OCI-LY3 (cell line): Measurements from ENCODE around the gene NOTUM.

Experiments used
- H2AFZ ChIP-seq: fragments of 200-600, 300-600 bp; shearing (Covaris generic); 2 replicates; pipeline ENCODE4 v1.6.0; 2014; ENCODE audit warnings: antibody characterized with exemption, low read depth, low read length
- H3K27ac ChIP-seq: fragments of 200-600, 300-600 bp; sonication (generic); 2 replicates; pipeline ENCODE4 v1.5.1; 2014; ENCODE audit warnings: mild to moderate bottlenecking, low read length, moderate library complexity, mixed read lengths
- H3K27me3 ChIP-seq: fragments of 200-600, 300-600 bp; sonication (generic); 2 replicates; pipeline ENCODE4 v1.6.1; 2014; ENCODE audit warnings: low read depth, low read length, mixed read lengths
- H3K36me3 ChIP-seq: fragments of 200-600, 300-600 bp; sonication (generic); replicated peaks from 2 replicates; pipeline ENCODE3; 2014; ENCODE audit warnings: low read depth, low read length, mixed read lengths
- H3K4me1 ChIP-seq: fragments of 300-600, 200-600 bp; sonication (generic); 2 replicates; pipeline ENCODE4 v1.6.1; 2014; ENCODE audit warnings: low read length, mixed read lengths
- H3K4me2 ChIP-seq: fragments of 200-600, 300-600 bp; sonication (generic); 2 replicates; pipeline ENCODE4 v1.6.1; 2014; ENCODE audit warnings: low read length, mixed read lengths
- H3K4me3 ChIP-seq: fragments of 300-600, 200-600 bp; sonication (generic); 2 replicates; pipeline ENCODE4 v1.5.1; 2014; ENCODE audit warnings: antibody characterized with exemption, mild to moderate bottlenecking, low read length, moderate library complexity
- H3K79me2 ChIP-seq: fragments of 300-600, 200-600 bp; shearing (Covaris generic); 2 replicates; pipeline ENCODE4 v1.6.1; 2014; ENCODE audit warnings: mild to moderate bottlenecking, low read length, mixed read lengths
- H3K9ac ChIP-seq: fragments of 300-600, 200-600 bp; shearing (Covaris generic); 2 replicates; pipeline ENCODE4 v1.6.0; 2014; ENCODE audit warnings: mild to moderate bottlenecking, low read length, moderate library complexity
- H3K9me3 ChIP-seq: fragments of 200-600, 300-600 bp; shearing (Covaris generic); 2 replicates; pipeline ENCODE4 v1.6.1; 2014; ENCODE audit warnings: low read length, mixed read lengths; ENCODE audit not compliant: insufficient read depth
- H4K20me1 ChIP-seq: fragments of 200-600, 300-600 bp; sonication (generic); 2 replicates; pipeline ENCODE4 v1.6.1; 2016; ENCODE audit warnings: low read length, mixed read lengths; ENCODE audit not compliant: insufficient read depth
- EZH2phosphoT487 ChIP-seq: fragments of 200-600 bp; shearing (Covaris generic); IDR thresholded peaks from 2 replicates; pipeline ENCODE4 v1.6.1; 2018; ENCODE audit warnings: antibody characterized with exemption, mixed run types, low read depth
- TF ChIP-seq, protein P1 (sequence below): fragments of 200-600, 300-600 bp; sonication (generic); IDR thresholded peaks from 2 replicates; pipeline ENCODE4 v1.5.1; 2014; ENCODE audit warnings: antibody characterized with exemption, low read length, low read depth

The NOTUM gene

DNA sequence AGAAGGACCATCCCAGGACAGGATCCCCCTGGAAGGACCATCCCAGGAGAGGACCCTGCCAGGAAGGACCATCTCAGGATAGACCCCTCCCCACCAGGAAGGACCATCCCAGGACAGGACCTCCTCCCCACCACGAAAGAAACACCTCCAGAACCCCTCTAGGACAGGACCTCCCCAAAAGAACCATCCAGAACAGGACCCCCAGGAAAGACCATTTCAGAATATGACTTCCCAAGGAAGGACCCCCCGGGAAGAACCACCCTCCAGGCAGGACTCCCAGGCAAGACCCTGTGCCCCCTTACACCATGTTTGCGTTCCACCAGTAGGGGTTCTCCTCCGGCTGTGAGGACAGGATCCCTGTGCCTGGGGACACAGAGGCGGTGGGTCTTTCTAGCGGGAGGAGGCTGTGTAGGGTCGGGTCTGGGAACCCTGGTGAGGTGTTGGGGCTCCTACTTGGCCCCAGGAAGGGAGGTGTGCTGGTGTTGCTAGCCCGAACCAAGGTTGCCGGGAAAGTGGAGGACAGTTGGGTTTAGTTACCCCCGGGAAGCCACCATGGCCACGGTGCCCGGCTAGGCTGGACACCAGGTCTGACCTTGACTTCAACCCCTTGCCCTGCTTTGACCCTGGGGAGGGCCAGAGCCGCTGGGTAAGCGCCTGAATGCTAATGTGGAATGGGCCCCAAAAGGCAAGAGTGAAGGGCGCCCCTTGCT is 2.2 kb downstream of the NOTUM start:
- no peak overlapping the region for H3K9ac ChIP-seq
- TF ChIP-seq, protein P1, sequence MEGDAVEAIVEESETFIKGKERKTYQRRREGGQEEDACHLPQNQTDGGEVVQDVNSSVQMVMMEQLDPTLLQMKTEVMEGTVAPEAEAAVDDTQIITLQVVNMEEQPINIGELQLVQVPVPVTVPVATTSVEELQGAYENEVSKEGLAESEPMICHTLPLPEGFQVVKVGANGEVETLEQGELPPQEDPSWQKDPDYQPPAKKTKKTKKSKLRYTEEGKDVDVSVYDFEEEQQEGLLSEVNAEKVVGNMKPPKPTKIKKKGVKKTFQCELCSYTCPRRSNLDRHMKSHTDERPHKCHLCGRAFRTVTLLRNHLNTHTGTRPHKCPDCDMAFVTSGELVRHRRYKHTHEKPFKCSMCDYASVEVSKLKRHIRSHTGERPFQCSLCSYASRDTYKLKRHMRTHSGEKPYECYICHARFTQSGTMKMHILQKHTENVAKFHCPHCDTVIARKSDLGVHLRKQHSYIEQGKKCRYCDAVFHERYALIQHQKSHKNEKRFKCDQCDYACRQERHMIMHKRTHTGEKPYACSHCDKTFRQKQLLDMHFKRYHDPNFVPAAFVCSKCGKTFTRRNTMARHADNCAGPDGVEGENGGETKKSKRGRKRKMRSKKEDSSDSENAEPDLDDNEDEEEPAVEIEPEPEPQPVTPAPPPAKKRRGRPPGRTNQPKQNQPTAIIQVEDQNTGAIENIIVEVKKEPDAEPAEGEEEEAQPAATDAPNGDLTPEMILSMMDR = no peak
- no peak for TF ChIP-seq EZH2phosphoT487
- H3K4me1 ChIP-seq = no peaks in the 10 kb centered on the region
- no peak overlapping the region for H3K4me3 ChIP-seq
- H3K9me3 ChIP-seq = no peaks in the 10 kb centered on the region
- H3K4me2 ChIP-seq = no peak overlapping the region
- no peaks in the 10 kb centered on the region for H3K36me3 ChIP-seq
- H3K27me3 ChIP-seq = no peaks in the 10 kb centered on the region; the same call in 1 of the 2 replicates
- no peaks in the 10 kb centered on the region for H4K20me1 ChIP-seq
- no peak overlapping the region for H2AFZ ChIP-seq
- no peak overlapping the region for H3K27ac ChIP-seq
- no peaks in the 10 kb centered on the region for H3K79me2 ChIP-seq

DNA sequence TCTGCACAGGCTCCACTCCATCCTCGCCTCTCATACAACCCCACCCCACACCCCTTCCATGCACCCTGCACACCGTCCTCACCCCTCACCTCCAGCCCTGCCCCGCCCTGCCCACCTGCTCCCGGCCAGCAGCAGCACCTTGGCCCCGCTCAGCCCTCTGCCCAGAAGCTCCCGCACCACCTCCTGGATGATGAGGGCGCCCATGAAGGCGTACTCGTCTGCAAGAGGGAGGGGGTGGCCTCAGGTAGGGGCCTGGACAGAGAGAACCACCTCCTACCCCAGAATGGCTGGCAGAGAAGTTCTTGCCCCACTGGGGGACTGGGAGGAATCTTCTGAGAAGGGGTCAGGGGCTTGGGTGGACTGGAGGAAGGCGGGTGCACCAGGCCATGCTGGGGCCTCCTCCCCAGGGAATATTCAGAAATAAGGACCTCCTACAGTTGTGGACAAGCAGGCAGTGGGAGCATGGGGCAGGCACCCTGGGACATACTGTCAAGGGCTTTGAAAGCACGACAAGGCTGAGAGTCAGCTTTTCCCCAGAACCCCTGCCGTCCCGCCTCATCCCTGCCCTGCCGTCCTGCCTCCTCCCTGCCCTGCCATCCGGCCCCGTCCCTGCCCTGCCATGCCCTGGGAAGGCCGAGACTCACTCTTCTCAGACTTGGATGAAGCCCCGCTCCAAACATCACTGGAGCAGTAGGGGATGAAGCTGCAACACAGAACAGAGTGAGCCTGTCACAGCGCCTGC is 3.1 kb downstream of the NOTUM start:
- no peak overlapping the region for H3K27ac ChIP-seq
- no peaks in the 10 kb centered on the region for H3K79me2 ChIP-seq
- no peaks in the 10 kb centered on the region for H3K36me3 ChIP-seq
- H4K20me1 ChIP-seq = no peaks in the 10 kb centered on the region
- no peak overlapping the region for H3K4me2 ChIP-seq
- no peaks in the 10 kb centered on the region for H3K4me1 ChIP-seq
- H3K4me3 ChIP-seq = no peak overlapping the region
- H3K27me3 ChIP-seq = no peaks in the 10 kb centered on the region
- no peak for TF ChIP-seq EZH2phosphoT487
- TF ChIP-seq, protein P1 = no peak
- H3K9me3 ChIP-seq = no peaks in the 10 kb centered on the region
- H2AFZ ChIP-seq = no peak overlapping the region
- no peak overlapping the region for H3K9ac ChIP-seq

DNA sequence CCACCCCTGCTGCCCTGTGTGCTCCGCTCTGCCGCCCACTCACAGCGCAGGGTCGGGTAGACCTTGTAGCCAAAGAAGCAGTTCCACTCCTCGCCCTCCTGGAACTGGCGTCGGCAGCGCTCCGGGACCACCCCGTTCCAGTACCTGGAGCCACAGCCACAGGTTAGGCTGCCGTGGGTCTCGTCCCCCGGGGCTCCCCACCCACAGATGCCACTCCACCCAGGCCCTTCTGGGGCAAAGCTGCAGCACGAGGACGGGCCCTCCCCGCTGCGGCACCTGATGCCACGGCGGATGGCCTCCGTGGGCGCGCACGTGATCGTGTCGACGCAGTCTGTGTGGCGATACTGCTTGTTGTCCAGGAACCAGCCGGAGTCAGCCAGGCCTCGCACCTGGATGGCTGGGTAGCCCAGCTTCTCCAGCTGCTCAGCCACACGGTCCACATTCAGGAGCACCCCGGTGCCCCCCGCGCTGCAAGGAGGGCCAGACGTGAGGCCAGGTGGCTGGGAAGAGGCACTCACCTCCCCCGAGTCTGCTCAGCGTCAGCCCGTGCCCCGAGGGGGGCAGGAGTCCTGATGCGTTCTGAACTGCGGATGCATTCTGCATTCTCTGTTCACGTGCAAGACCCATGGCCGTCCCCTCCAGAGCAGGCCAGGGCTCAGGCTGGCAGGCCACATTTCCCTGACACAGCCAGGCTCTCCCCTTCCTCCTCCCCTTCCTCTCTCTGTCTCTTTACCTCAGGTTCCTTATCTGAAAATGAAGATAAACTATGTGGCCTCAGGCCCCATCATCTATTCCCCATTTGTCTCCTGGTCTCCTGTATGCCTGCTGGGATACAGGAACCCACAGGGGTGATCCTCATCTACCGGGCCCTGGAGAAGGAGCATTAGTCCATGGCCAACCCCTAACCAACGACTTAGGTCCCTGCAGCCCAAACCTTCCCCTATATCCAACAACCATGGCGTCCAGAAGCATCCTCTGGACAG is 4.1 kb downstream of the NOTUM start:
- Histone ChIP-seq H3K79me2 (no peaks in the 10 kb centered on the region), H3K9me3 (no peaks in the 10 kb centered on the region), H4K20me1 (no peaks in the 10 kb centered on the region), H3K4me2 (no peak overlapping the region), H3K27ac (no peak overlapping the region), H3K4me1 (no peaks in the 10 kb centered on the region), H3K27me3 (no peaks in the 10 kb centered on the region), H2AFZ (no peak overlapping the region), H3K4me3 (no peak overlapping the region), H3K36me3 (no peaks in the 10 kb centered on the region), H3K9ac (no peak overlapping the region)
- TF ChIP-seq EZH2phosphoT487 = no peak
- TF ChIP-seq, protein P1 = no peak
